Posterior cingulate gyrus (tissue), 11 donors: ENCODE measurements around the gene NR5A2.

Source experiments
- DNase-seq, 10 donors: peaks; one replicate each; pipeline versions ENCODE4 v3.0.0 to v3.0.0-alpha.2; 2020 to 2021; ENCODE audit warnings: mixed read lengths in 3 of 10
- intact Hi-C: fragments of 100-400 bp; cut with DNase I; formaldehyde crosslinking; loops from one replicate; pipeline ENCODE4 v1.15.1; 2023

Gene NR5A2

GRCh38 chr1:200062143-200062542 is 34.6 kb downstream of the NR5A2 start:
- intact Hi-C loops = no loop called here
- DNase-seq = no peak

- intact Hi-C loops = no loop called here
- no peak for DNase-seq
Observed at GRCh38 chr1:200072636-200073285, 45.3 kb downstream of the NR5A2 start.

GRCh38 chr1:200073286-200073637 is 45.8 kb downstream of the NR5A2 start:
- no peak for DNase-seq
- intact Hi-C loops = no loop called here

GRCh38 chr1:200075522-200075921 is 48.0 kb downstream of the NR5A2 start:
- DNase-seq = no peak
- intact Hi-C loops = no loop called here

GRCh38 chr1:200075938-200076546 is 48.5 kb downstream of the NR5A2 start:
- intact Hi-C loops = no loop called here
- DNase-seq = no peak

- intact Hi-C loops = no loop called here
- no peak for DNase-seq
Observed at GRCh38 chr1:200079232-200079940, 51.9 kb downstream of the NR5A2 start.

GRCh38 chr1:200081151-200081968 is 53.9 kb downstream of the NR5A2 start:
- no peak for DNase-seq

GRCh38 chr1:200081969-200082245 is 54.4 kb downstream of the NR5A2 start:
- DNase-seq = no peak
- intact Hi-C loops = no loop called here

More at GRCh38 chr1:200081151-200081968, 53.9 kb downstream of the NR5A2 start:
- intact Hi-C loops = no loop called here

- intact Hi-C loops = no loop called here
Observed at GRCh38 chr1:200082329-200082728, 54.8 kb downstream of the NR5A2 start.

GRCh38 chr1:200090252-200091159 is 63.0 kb downstream of the NR5A2 start:
- intact Hi-C loops = no loop called here
- DNase-seq = no peak

More at GRCh38 chr1:200082329-200082728, 54.8 kb downstream of the NR5A2 start:
- DNase-seq = no peak

- intact Hi-C loops = no loop called here
Observed at GRCh38 chr1:200095057-200095577, 67.6 kb downstream of the NR5A2 start.

GRCh38 chr1:200096774-200097173 is 69.3 kb downstream of the NR5A2 start:
- no peak for DNase-seq
- intact Hi-C loops = no loop called here

More at GRCh38 chr1:200095057-200095577, 67.6 kb downstream of the NR5A2 start:
- no peak for DNase-seq

- no peak for DNase-seq
- intact Hi-C loops = no loop called here
Observed at GRCh38 chr1:200099040-200099439, 71.5 kb downstream of the NR5A2 start.

- DNase-seq = no peak
- intact Hi-C loops = no loop called here
Observed at GRCh38 chr1:200103966-200104583, 76.6 kb downstream of the NR5A2 start.

GRCh38 chr1:200107004-200107470 is 79.5 kb downstream of the NR5A2 start:
- DNase-seq = no peak
- intact Hi-C loops = no loop called here

GRCh38 chr1:200108659-200109058 is 81.1 kb downstream of the NR5A2 start:
- intact Hi-C loops = no loop called here

GRCh38 chr1:200112290-200112689 is 84.8 kb downstream of the NR5A2 start:
- intact Hi-C loops = no loop called here
- DNase-seq = no peak

More at GRCh38 chr1:200108659-200109058, 81.1 kb downstream of the NR5A2 start:
- no peak for DNase-seq

- intact Hi-C loops = no loop called here
- DNase-seq = no peak
Observed at GRCh38 chr1:200115532-200115931, 88.0 kb downstream of the NR5A2 start.

GRCh38 chr1:200116324-200116723 is 88.8 kb downstream of the NR5A2 start:
- intact Hi-C loops = no loop called here
- no peak for DNase-seq
